ENCODE results near the gene RFX2. TPM values are rescaled to one million over a fixed set of nuclear protein-coding genes. Genes with fewer than 3 reads are reported as not detected.

The RFX2 gene
- total RNA-seq, 1 donor from 2014 or later, result 6.5 TPM

- no peaks in the 10 kb centered on the region for H3K36me3 ChIP-seq (ENCODE audit: control insufficient read depth, insufficient read depth, low read length)
- no peaks in the 10 kb centered on the region for H3K27me3 ChIP-seq (ENCODE audit: control insufficient read depth, insufficient read depth, low read length)
- TF ChIP-seq CTCF (IDR thresholded peaks at IDR 0.05; ENCODE audit: insufficient read depth, low read length, poor library complexity, severe bottlenecking), result no peak
- H3K4me3 ChIP-seq (ENCODE audit: low read depth, low read length), result no peak overlapping the region
- no peak for DNase-seq (ENCODE audit: low read depth)
These were observed 136.9 kb downstream of the RFX2 start for GRCh38 chr19:5973376-5973775.

- TF ChIP-seq CTCF (IDR thresholded peaks at IDR 0.05; ENCODE audit: insufficient read depth, low read length, poor library complexity, severe bottlenecking), result no peak
- Histone ChIP-seq H3K36me3 (ENCODE audit: control insufficient read depth, insufficient read depth, low read length) (no peaks in the 10 kb centered on the region), H3K27me3 (ENCODE audit: control insufficient read depth, insufficient read depth, low read length) (no peaks in the 10 kb centered on the region), H3K4me3 (ENCODE audit: low read depth, low read length) (no peak overlapping the region)
- no peak for DNase-seq (ENCODE audit: low read depth)
These were observed 138.0 kb downstream of the RFX2 start for GRCh38 chr19:5972355-5972731.

GRCh38 chr19:5971714-5972354 is 138.5 kb downstream of the RFX2 start:
- no peak for TF ChIP-seq CTCF (IDR thresholded peaks at IDR 0.05; ENCODE audit: insufficient read depth, low read length, poor library complexity, severe bottlenecking)
- H3K27me3 ChIP-seq (ENCODE audit: control insufficient read depth, insufficient read depth, low read length), result no peaks in the 10 kb centered on the region
- no peak overlapping the region for H3K4me3 ChIP-seq (ENCODE audit: low read depth, low read length)
- no peaks in the 10 kb centered on the region for H3K36me3 ChIP-seq (ENCODE audit: control insufficient read depth, insufficient read depth, low read length)
- no peak for DNase-seq (ENCODE audit: low read depth)

GRCh38 chr19:5969476-5969875 is 140.8 kb downstream of the RFX2 start:
- no peak for TF ChIP-seq CTCF (IDR thresholded peaks at IDR 0.05; ENCODE audit: insufficient read depth, low read length, poor library complexity, severe bottlenecking)
- Histone ChIP-seq H3K36me3 (ENCODE audit: control insufficient read depth, insufficient read depth, low read length) (no peaks in the 10 kb centered on the region), H3K4me3 (ENCODE audit: low read depth, low read length) (no peak overlapping the region), H3K27me3 (ENCODE audit: control insufficient read depth, insufficient read depth, low read length) (no peaks in the 10 kb centered on the region)
- DNase-seq (ENCODE audit: low read depth), result no peak

GRCh38 chr19:5968431-5969373 is 141.6 kb downstream of the RFX2 start:
- H3K36me3 ChIP-seq (ENCODE audit: control insufficient read depth, insufficient read depth, low read length), result no peaks in the 10 kb centered on the region
- no peak for DNase-seq (ENCODE audit: low read depth)
- H3K27me3 ChIP-seq (ENCODE audit: control insufficient read depth, insufficient read depth, low read length), result no peaks in the 10 kb centered on the region
- TF ChIP-seq CTCF (IDR thresholded peaks at IDR 0.05; ENCODE audit: insufficient read depth, low read length, poor library complexity, severe bottlenecking), result no peak
- H3K4me3 ChIP-seq (ENCODE audit: low read depth, low read length), result no peak overlapping the region

All from kidney epithelial cell (primary cell).